ENCODE results near the gene HSPD1. TPM values are rescaled to one million over a fixed set of nuclear protein-coding genes. Genes with fewer than 3 reads are reported as not detected.
A peak's percentile ranks its signal among the peaks of the same experiment; 100 is the strongest.

Gene HSPD1
- total and polyA plus RNA-seq, 2 of the 13 experiments (the other 11 are each of a cell fraction or from before 2014, with no cell fraction given): 685 to 2,610 TPM

DNA sequence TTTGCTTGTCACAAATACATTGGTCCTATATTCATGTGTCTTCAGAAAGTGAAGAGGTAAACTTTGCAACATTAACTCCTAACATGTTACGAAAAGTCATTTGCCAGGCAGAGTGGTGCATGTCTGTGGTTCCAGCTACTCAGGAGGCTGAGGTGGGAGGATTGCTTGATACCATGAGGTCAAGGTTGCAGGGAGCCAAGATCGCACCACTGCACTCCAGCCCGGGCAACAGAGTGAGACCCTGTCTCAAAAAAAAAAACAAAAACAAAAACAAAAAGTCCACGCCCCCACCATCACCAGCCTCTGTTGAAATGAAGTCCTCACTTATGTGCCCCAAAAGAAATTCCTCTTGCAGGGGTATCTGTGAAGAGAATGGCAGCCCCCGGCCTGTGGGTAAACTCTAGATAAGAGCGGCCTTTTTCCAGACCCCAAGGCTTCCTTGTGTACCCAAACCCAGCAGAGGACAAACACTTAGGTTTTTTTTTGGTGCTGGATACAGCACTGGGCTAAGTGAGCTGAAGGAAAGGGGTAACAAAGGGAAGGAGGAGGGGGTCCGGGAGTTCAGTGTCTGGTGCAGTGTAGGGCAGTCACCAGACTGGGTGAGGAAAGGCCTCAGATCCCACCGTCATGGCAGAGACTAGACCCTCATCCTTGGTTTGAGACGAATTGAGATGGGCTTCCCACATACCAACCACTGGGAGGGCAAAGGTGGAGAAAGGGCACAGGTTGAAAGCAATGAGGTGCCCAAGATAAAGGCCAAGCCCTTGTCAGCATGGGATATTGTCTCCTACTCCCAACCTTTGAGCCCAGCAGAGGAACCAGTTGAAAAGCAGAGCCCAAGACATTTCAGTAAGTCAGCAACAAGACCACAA is 19.2 kb downstream of the HSPD1 start (continued):
- TF ChIP-seq, protein P1, sequence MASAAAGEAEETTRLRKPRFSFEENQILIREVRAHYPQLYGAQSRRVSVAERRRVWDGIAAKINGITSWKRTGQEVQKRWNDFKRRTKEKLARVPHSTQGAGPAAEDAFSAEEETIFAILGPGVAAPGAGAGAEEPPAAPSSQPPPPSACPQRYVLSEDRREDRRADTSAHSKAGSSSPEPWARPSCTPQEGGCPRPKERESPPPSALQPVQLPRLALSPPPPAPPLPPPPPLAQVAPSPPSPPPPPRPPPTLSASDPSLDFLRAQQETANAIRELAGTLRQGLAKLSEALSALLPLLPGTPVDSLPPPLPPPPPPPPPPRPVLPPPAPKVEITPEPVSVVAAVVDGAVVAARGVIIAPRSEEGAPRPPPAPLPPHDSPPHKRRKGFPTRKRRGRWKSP (CRISPR knock-in tag; IDR thresholded peaks at IDR 0.05): no peak
- TF ChIP-seq UBTF (CRISPR knock-in tag; IDR thresholded peaks at IDR 0.05) (0 out of 2 replicates have a peak, but pooled peaks have one; percentile 10), ZNF432 (CRISPR knock-in tag; IDR thresholded peaks at IDR 0.05; ENCODE audit: borderline replicate concordance) (no peak), HIVEP1 (CRISPR knock-in tag; IDR thresholded peaks at IDR 0.05) (0 out of 2 replicates have a peak, but pooled peaks have one; percentile 28), BRF2 (CRISPR knock-in tag; IDR thresholded peaks at IDR 0.05) (no peak), ZNF12 (CRISPR knock-in tag; IDR thresholded peaks at IDR 0.05) (peak; percentile 7; the same call in 1 of the 2 replicates), PAWR (CRISPR knock-in tag; IDR thresholded peaks at IDR 0.05; ENCODE audit: borderline replicate concordance) (no peak), FOXA3 (CRISPR knock-in tag; IDR thresholded peaks at IDR 0.05) (no peak), MATR3 (CRISPR knock-in tag; IDR thresholded peaks at IDR 0.05) (no peak), ARID4A (CRISPR knock-in tag; IDR thresholded peaks at IDR 0.05; ENCODE audit: borderline replicate concordance) (peak; percentile 52; the same call in 1 of the 2 replicates), FOXC1 (CRISPR knock-in tag; IDR thresholded peaks at IDR 0.05; ENCODE audit: borderline replicate concordance) (peak; percentile 57; the same call in 1 of the 2 replicates), CEBPG (CRISPR knock-in tag; IDR thresholded peaks at IDR 0.05) (no peak; the same call in 1 of the 2 replicates), ZNF580 (CRISPR knock-in tag; IDR thresholded peaks at IDR 0.05; ENCODE audit: borderline replicate concordance, low read depth) (no peak)
- TF ChIP-seq, protein P2, sequence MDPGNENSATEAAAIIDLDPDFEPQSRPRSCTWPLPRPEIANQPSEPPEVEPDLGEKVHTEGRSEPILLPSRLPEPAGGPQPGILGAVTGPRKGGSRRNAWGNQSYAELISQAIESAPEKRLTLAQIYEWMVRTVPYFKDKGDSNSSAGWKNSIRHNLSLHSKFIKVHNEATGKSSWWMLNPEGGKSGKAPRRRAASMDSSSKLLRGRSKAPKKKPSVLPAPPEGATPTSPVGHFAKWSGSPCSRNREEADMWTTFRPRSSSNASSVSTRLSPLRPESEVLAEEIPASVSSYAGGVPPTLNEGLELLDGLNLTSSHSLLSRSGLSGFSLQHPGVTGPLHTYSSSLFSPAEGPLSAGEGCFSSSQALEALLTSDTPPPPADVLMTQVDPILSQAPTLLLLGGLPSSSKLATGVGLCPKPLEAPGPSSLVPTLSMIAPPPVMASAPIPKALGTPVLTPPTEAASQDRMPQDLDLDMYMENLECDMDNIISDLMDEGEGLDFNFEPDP (CRISPR knock-in tag; conservative IDR thresholded peaks at IDR 0.05): no peak
- TF ChIP-seq, protein P3, sequence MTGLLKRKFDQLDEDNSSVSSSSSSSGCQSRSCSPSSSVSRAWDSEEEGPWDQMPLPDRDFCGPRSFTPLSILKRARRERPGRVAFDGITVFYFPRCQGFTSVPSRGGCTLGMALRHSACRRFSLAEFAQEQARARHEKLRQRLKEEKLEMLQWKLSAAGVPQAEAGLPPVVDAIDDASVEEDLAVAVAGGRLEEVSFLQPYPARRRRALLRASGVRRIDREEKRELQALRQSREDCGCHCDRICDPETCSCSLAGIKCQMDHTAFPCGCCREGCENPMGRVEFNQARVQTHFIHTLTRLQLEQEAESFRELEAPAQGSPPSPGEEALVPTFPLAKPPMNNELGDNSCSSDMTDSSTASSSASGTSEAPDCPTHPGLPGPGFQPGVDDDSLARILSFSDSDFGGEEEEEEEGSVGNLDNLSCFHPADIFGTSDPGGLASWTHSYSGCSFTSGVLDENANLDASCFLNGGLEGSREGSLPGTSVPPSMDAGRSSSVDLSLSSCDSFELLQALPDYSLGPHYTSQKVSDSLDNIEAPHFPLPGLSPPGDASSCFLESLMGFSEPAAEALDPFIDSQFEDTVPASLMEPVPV (CRISPR knock-in tag; IDR thresholded peaks at IDR 0.05): no peak
